Uterus (tissue), 2 donors: Measurements from ENCODE around the gene GARNL3.

Source experiments
- CTCF ChIP-seq, 4 experiments: fragments of 200-600 bp in 2 of 4; fragments of 450-650 bp in 2 of 4; sonication (generic) in 2 of 4; IDR thresholded peaks; one replicate each; pipeline ENCODE4 v1.5.1; 2016 to 2019; ENCODE audit warnings: antibody characterized with exemption in 4 of 4, mild to moderate bottlenecking in 2 of 4, moderate library complexity in 1 of 4
- POLR2A ChIP-seq, 2 donors: fragments of 450-650 bp; IDR thresholded peaks; one replicate each; pipeline ENCODE4 v1.6.1; 2016; ENCODE audit warnings: antibody characterized with exemption in 2 of 2, mild to moderate bottlenecking in 1 of 2, moderate library complexity in 1 of 2

DNA sequence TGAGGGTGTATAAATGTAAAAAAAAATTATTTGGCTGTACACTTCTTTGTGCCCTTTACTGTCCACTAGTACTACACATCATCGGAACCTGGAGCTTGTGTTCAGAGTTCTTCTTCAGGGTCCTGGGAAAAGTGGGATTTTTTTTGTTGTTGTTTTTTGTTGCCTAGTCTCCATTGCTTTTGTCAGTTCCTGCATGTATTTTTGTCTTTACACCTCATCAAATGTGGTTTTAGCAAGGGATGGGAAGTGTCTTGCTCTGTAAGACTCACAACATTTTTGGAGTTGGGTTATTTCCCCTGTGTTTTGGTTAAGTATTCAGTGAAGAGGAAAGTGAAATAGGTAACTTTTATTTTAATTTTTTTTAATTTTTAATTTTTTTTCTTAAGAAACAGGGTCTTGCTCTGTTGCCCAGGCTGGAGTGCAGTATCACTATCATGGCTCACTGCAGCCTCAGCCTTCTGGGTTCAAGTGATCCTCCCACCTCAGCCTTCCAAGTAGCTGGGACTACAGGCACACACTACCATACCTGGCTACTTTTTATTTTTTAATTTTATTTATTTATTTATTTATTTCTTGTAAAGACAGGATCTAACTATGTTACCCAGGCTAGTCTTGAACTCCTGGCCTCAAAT is 40.7 kb downstream of the GARNL3 start:
- TF ChIP-seq POLR2A (IDR thresholded peaks at IDR 0.05) (no peak), CTCF (IDR thresholded peaks at IDR 0.05) (no peak)
